ENCODE measurements around the gene RNF4.

RNF4 gene

DNA sequence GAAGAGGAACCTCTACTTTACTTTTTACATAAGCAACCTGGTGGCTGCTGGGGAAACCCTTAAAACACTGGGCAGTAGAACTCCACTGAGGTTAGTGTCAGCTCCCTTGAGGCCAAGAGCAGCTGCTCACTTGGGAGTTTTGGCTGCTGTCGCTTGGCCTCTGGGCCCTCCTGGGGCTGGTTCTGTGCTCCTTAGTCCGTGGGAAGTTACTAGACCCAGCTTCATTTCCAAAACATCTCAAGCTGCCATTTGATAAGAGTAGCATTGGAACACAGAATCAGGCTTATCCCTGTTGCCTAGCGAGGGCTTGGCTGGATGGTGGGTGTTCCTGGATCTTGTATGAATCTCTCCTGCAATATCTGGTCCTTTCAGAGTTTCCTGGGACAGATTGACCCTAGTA lies 26.1 kb downstream of the RNF4 start:
- Histone ChIP-seq H3K9ac (ENCODE audit: insufficient read length, low read depth) (no peak overlapping the region), H3K27me3 (ENCODE audit: insufficient read depth, insufficient read length) (no peaks in the 10 kb centered on the region), H3K36me3 (ENCODE audit: insufficient read depth, insufficient read length, low read length) (peaks cover 83% of the 10 kb centered on the region), H3K4me3 (ENCODE audit: insufficient read length, low read depth) (no peak overlapping the region), H3K9me3 (ENCODE audit: insufficient read depth, low read length) (no peaks in the 10 kb centered on the region), H3K4me1 (ENCODE audit: insufficient read depth, insufficient read length) (no peaks in the 10 kb centered on the region)
- TF ChIP-seq ZNF274 (IDR thresholded peaks at IDR 0.05; ENCODE audit: low read depth, low read length) = no peak
- DNase-seq (ENCODE audit: low read depth, low spot score) = no peak

- Histone ChIP-seq H3K36me3 (ENCODE audit: insufficient read depth, insufficient read length, low read length) (peaks cover 85% of the 10 kb centered on the region), H3K27me3 (ENCODE audit: insufficient read depth, insufficient read length) (no peaks in the 10 kb centered on the region), H3K4me1 (ENCODE audit: insufficient read depth, insufficient read length) (no peaks in the 10 kb centered on the region), H3K9ac (ENCODE audit: insufficient read length, low read depth) (no peak overlapping the region), H3K4me3 (ENCODE audit: insufficient read length, low read depth) (no peak overlapping the region), H3K9me3 (ENCODE audit: insufficient read depth, low read length) (no peaks in the 10 kb centered on the region)
- no peak for DNase-seq (ENCODE audit: low read depth, low spot score)
- TF ChIP-seq ZNF274 (IDR thresholded peaks at IDR 0.05; ENCODE audit: low read depth, low read length) (no peak), SUZ12 (IDR thresholded peaks at IDR 0.05; ENCODE audit: extremely low read depth, insufficient read depth, insufficient read length) (no peak), YY1 (IDR thresholded peaks at IDR 0.05; ENCODE audit: insufficient read depth, insufficient read length) (no peak)
Measured at GRCh38 chr4:2497324-2497723, 28.4 kb downstream of the RNF4 start.

DNA sequence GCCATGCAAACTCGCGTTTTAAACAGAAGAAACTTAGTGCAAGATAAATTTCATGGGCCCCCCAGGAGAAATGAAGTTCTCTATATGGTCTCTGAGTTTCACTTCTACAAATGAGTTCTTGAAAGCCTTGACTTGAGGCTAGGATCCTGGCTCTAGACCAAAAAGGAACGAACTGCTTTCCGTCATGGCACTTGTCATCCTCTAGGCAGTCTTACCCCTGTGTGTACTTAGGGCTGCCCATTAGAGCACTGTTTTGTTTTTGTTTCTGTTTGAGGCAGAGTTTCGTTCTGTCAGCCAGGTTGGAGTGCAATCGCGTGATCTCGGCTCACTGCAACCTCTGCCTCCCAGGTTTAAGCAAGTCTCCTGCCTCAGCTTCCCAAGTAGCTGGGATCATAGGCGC lies 29.0 kb downstream of the RNF4 start:
- Histone ChIP-seq H3K4me3 (ENCODE audit: insufficient read length, low read depth) (no peak overlapping the region), H3K36me3 (ENCODE audit: insufficient read depth, insufficient read length, low read length) (peaks cover 83% of the 10 kb centered on the region), H3K27me3 (ENCODE audit: insufficient read depth, insufficient read length) (no peaks in the 10 kb centered on the region), H3K4me1 (ENCODE audit: insufficient read depth, insufficient read length) (no peaks in the 10 kb centered on the region), H3K9me3 (ENCODE audit: insufficient read depth, low read length) (no peaks in the 10 kb centered on the region), H3K9ac (ENCODE audit: insufficient read length, low read depth) (no peak overlapping the region)
- TF ChIP-seq YY1 (IDR thresholded peaks at IDR 0.05; ENCODE audit: insufficient read depth, insufficient read length) = no peak
- TF ChIP-seq ZNF274 (IDR thresholded peaks at IDR 0.05; ENCODE audit: low read depth, low read length) = no peak
- no peak for DNase-seq (ENCODE audit: low read depth, low spot score)

GRCh38 chr4:2500547-2500946 lies 31.6 kb downstream of the RNF4 start:
- no peak for DNase-seq (ENCODE audit: low read depth, low spot score)
- Histone ChIP-seq H3K4me1 (ENCODE audit: insufficient read depth, insufficient read length) (no peaks in the 10 kb centered on the region), H3K9me3 (ENCODE audit: insufficient read depth, low read length) (no peaks in the 10 kb centered on the region), H3K4me3 (ENCODE audit: insufficient read length, low read depth) (no peak overlapping the region), H3K36me3 (ENCODE audit: insufficient read depth, insufficient read length, low read length) (peaks cover 86% of the 10 kb centered on the region), H3K27me3 (ENCODE audit: insufficient read depth, insufficient read length) (no peaks in the 10 kb centered on the region), H3K9ac (ENCODE audit: insufficient read length, low read depth) (no peak overlapping the region)
- TF ChIP-seq YY1 (IDR thresholded peaks at IDR 0.05; ENCODE audit: insufficient read depth, insufficient read length) = no peak
- no peak for TF ChIP-seq SUZ12 (IDR thresholded peaks at IDR 0.05; ENCODE audit: extremely low read depth, insufficient read depth, insufficient read length)
- no peak for TF ChIP-seq ZNF274 (IDR thresholded peaks at IDR 0.05; ENCODE audit: low read depth, low read length)

DNA sequence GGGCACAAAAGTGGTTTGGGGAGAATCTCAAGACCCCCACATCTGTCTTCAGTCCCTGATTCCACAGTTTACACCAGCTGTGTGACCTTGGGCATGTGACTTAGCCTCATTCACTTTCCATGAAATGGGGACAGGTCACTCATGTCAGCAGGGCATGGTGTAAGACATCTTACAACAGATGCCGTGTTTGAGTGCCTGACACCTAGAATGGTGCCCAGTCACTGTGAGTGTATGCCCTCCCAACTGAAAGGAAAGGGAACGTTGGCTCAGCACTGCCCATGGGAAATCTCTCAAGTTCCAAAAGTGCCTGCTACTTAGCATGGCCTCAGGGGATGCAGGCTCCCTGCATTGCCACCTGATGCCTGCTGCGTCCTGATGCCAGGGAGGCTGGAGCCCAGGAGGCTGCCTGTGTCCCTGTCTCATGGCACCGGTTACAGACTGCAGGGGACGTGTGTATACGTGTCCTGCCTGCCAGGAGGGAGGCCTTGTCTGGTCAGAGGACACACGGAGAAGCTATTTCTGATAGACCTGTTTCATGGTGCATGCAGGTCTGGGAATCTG lies 32.2 kb downstream of the RNF4 start:
- DNase-seq (ENCODE audit: low read depth, low spot score) = no peak
- H3K36me3 ChIP-seq (ENCODE audit: insufficient read depth, insufficient read length, low read length) = peaks cover 87% of the 10 kb centered on the region
- TF ChIP-seq ZNF274 (IDR thresholded peaks at IDR 0.05; ENCODE audit: low read depth, low read length) (no peak), YY1 (IDR thresholded peaks at IDR 0.05; ENCODE audit: insufficient read depth, insufficient read length) (no peak)

DNA sequence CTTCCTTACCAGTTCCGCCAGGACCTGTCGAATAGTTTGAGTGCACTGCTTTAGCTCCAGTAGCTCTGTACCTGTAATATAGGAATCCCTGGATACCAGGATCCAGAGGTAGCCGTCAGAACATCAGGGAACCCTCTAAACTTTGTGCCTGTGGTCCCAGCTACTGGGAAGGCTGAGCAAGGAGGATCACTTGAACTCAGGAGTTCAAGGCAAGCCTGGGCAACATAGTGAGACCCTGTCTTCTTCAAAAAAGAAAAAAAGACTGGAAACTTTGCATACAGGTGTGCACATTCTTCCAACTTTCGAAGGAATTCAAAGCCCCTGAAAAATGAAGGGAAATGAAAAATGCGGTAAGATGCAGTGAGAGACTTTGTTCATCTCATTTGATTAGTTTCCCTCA lies 34.9 kb downstream of the RNF4 start:
- Histone ChIP-seq H3K27me3 (ENCODE audit: insufficient read depth, insufficient read length) (no peaks in the 10 kb centered on the region), H3K4me1 (ENCODE audit: insufficient read depth, insufficient read length) (peaks cover 2% of the 10 kb centered on the region), H3K4me3 (ENCODE audit: insufficient read length, low read depth) (no peak overlapping the region), H3K9me3 (ENCODE audit: insufficient read depth, low read length) (no peaks in the 10 kb centered on the region), H3K9ac (ENCODE audit: insufficient read length, low read depth) (no peak overlapping the region), H3K36me3 (ENCODE audit: insufficient read depth, insufficient read length, low read length) (peaks cover 82% of the 10 kb centered on the region)
- TF ChIP-seq SUZ12 (IDR thresholded peaks at IDR 0.05; ENCODE audit: extremely low read depth, insufficient read depth, insufficient read length) (no peak), ZNF274 (IDR thresholded peaks at IDR 0.05; ENCODE audit: low read depth, low read length) (no peak), YY1 (IDR thresholded peaks at IDR 0.05; ENCODE audit: insufficient read depth, insufficient read length) (no peak)
- DNase-seq (ENCODE audit: low read depth, low spot score) = no peak

More for the DNA sequence above, 32.2 kb downstream of the RNF4 start:
- Histone ChIP-seq H3K4me3 (ENCODE audit: insufficient read length, low read depth) (no peak overlapping the region), H3K9ac (ENCODE audit: insufficient read length, low read depth) (no peak overlapping the region), H3K4me1 (ENCODE audit: insufficient read depth, insufficient read length) (no peaks in the 10 kb centered on the region), H3K27me3 (ENCODE audit: insufficient read depth, insufficient read length) (no peaks in the 10 kb centered on the region), H3K9me3 (ENCODE audit: insufficient read depth, low read length) (no peaks in the 10 kb centered on the region)

DNA sequence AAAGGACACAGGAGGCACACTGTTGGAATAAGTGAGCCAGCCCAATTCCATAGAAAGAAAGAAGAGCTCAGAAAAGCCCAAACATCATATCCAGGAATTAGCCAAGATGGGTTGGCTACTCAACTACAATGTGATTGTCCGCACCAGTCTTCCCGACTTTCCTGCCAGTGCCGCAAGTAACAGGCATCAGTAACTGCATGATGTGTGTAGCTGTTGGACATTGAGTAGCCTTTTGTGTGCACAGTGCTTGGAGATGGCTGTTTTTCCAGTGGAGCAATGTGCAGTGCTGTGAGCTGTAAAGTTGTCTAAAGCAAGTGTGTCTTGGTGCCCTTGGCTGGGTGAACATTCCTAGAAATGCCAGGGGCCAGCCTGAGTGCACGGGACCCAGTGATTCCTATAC lies 38.4 kb downstream of the RNF4 start:
- Histone ChIP-seq H3K9me3 (ENCODE audit: insufficient read depth, low read length) (no peaks in the 10 kb centered on the region), H3K4me3 (ENCODE audit: insufficient read length, low read depth) (no peak overlapping the region), H3K4me1 (ENCODE audit: insufficient read depth, insufficient read length) (peaks cover 5% of the 10 kb centered on the region), H3K9ac (ENCODE audit: insufficient read length, low read depth) (no peak overlapping the region), H3K27me3 (ENCODE audit: insufficient read depth, insufficient read length) (no peaks in the 10 kb centered on the region), H3K36me3 (ENCODE audit: insufficient read depth, insufficient read length, low read length) (peaks cover 80% of the 10 kb centered on the region)
- no peak for TF ChIP-seq ZNF274 (IDR thresholded peaks at IDR 0.05; ENCODE audit: low read depth, low read length)
- no peak for TF ChIP-seq YY1 (IDR thresholded peaks at IDR 0.05; ENCODE audit: insufficient read depth, insufficient read length)
- TF ChIP-seq SUZ12 (IDR thresholded peaks at IDR 0.05; ENCODE audit: extremely low read depth, insufficient read depth, insufficient read length) = no peak
- no peak for DNase-seq (ENCODE audit: low read depth, low spot score)

DNA sequence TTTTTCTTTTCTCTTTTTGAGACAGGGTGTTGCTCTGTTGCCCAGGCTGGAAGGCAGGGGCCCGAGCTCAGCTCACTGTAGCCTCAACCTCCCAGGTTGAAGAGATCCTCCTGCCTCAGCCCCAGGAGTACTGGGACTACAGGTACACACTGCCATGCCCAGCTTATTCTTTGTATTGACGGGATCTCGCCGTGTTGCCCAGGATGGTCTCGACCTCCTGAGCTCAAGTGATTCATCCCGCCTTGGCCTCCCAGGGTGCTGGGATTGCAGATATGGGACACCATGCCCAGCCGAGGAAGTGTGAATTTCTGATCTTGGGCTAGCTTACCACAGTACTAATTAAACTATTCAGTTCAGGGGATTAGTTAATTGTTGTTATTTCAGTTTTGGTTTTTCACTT lies 38.9 kb downstream of the RNF4 start:
- no peak for TF ChIP-seq YY1 (IDR thresholded peaks at IDR 0.05; ENCODE audit: insufficient read depth, insufficient read length)
- no peak for TF ChIP-seq ZNF274 (IDR thresholded peaks at IDR 0.05; ENCODE audit: low read depth, low read length)
- no peak for TF ChIP-seq SUZ12 (IDR thresholded peaks at IDR 0.05; ENCODE audit: extremely low read depth, insufficient read depth, insufficient read length)
- Histone ChIP-seq H3K9ac (ENCODE audit: insufficient read length, low read depth) (no peak overlapping the region), H3K36me3 (ENCODE audit: insufficient read depth, insufficient read length, low read length) (peaks cover 81% of the 10 kb centered on the region), H3K4me3 (ENCODE audit: insufficient read length, low read depth) (no peak overlapping the region), H3K9me3 (ENCODE audit: insufficient read depth, low read length) (no peaks in the 10 kb centered on the region), H3K4me1 (ENCODE audit: insufficient read depth, insufficient read length) (peaks cover 8% of the 10 kb centered on the region), H3K27me3 (ENCODE audit: insufficient read depth, insufficient read length) (no peaks in the 10 kb centered on the region)
- DNase-seq (ENCODE audit: low read depth, low spot score) = no peak
